ENCODE measurements around the gene TRABD2B. TPM values are rescaled to one million over a fixed set of nuclear protein-coding genes. Genes with fewer than 3 reads are reported as not detected.

The TRABD2B gene
- total and polyA plus RNA-seq, 2 experiments from 2014 or later = 1.6 to 2.0 TPM

GRCh38 chr1:47827109-47827508 is 170.1 kb downstream of the TRABD2B start:
- no peak overlapping the region for H3K4me3 ChIP-seq
- H4K20me1 ChIP-seq (replicated peaks; ENCODE audit: insufficient read depth) = no peaks in the 10 kb centered on the region; the same call in 1 of the 2 replicates
- H3F3A ChIP-seq (replicated peaks; ENCODE audit: low read depth) = no peaks in the 10 kb centered on the region
- DNase-seq (ENCODE audit: low spot score) (no peak), ATAC-seq (no peak)
- H2AFZ ChIP-seq = no peak overlapping the region
- H3K27ac ChIP-seq (ENCODE audit: low read depth) = no peak overlapping the region
- H3K36me3 ChIP-seq (ENCODE audit: insufficient read depth) = no peaks in the 10 kb centered on the region
- Mint-ChIP-seq H3K27ac (no peak overlapping the region), H3K4me3 (no peak overlapping the region), H3K4me1 (peaks cover 38% of the 10 kb centered on the region), H3K9me3 (no peaks in the 10 kb centered on the region), H3K27me3 (ENCODE audit: insufficient read depth, low read depth, poor library complexity) (peaks cover 9% of the 10 kb centered on the region), H3K36me3 (ENCODE audit: low read depth) (no peaks in the 10 kb centered on the region; the same call in 2 of the 3 replicates)
- H3K9me2 ChIP-seq (ENCODE audit: insufficient read depth) = no peaks in the 10 kb centered on the region
- H3K27me3 ChIP-seq (ENCODE audit: insufficient read depth) = no peaks in the 10 kb centered on the region
- H3K4me1 ChIP-seq (ENCODE audit: insufficient read depth) = peaks cover 13% of the 10 kb centered on the region
- no peaks in the 10 kb centered on the region for H3K79me2 ChIP-seq (replicated peaks; ENCODE audit: insufficient read depth)
- TF ChIP-seq CTCF (conservative IDR thresholded peaks at IDR 0.05; ENCODE audit: low read depth in 2 of 2) = no peak
- no peak overlapping the region for H3K4me2 ChIP-seq

GRCh38 chr1:47824716-47825115 is 172.5 kb downstream of the TRABD2B start:
- peaks cover 17% of the 10 kb centered on the region for H3K4me1 Mint-ChIP-seq
- Histone ChIP-seq H4K20me1 (replicated peaks; ENCODE audit: insufficient read depth) (no peaks in the 10 kb centered on the region; the same call in 1 of the 2 replicates), H3K4me1 (ENCODE audit: insufficient read depth) (no peaks in the 10 kb centered on the region), H3K27ac (ENCODE audit: low read depth) (no peak overlapping the region), H3K9me2 (ENCODE audit: insufficient read depth) (no peaks in the 10 kb centered on the region), H3K36me3 (ENCODE audit: insufficient read depth) (no peaks in the 10 kb centered on the region), H2AFZ (no peak overlapping the region), H3K27me3 (ENCODE audit: insufficient read depth) (no peaks in the 10 kb centered on the region), H3K4me2 (no peak overlapping the region), H3K4me3 (no peak overlapping the region), H3F3A (replicated peaks; ENCODE audit: low read depth) (no peaks in the 10 kb centered on the region), H3K79me2 (replicated peaks; ENCODE audit: insufficient read depth) (no peaks in the 10 kb centered on the region)
- no peaks in the 10 kb centered on the region for H3K9me3 Mint-ChIP-seq
- DNase-seq (ENCODE audit: low spot score) (no peak), ATAC-seq (no peak)
- no peaks in the 10 kb centered on the region; the same call in 2 of the 3 replicates for H3K36me3 Mint-ChIP-seq (ENCODE audit: low read depth)
- peaks cover under 1% of the 10 kb centered on the region for H3K27me3 Mint-ChIP-seq (ENCODE audit: insufficient read depth, low read depth, poor library complexity)
- no peak overlapping the region for H3K27ac Mint-ChIP-seq
- H3K4me3 Mint-ChIP-seq = no peak overlapping the region
- TF ChIP-seq JUNB (IDR thresholded peaks at IDR 0.05; ENCODE audit: unreplicated experiment) = no peak
- TF ChIP-seq CREB1 (CRISPR knock-in tag; IDR thresholded peaks at IDR 0.05; ENCODE audit: low read depth) = no peak
- no peak for TF ChIP-seq ZNF462 (CRISPR knock-in tag; IDR thresholded peaks at IDR 0.05)
- no peak for TF ChIP-seq NANOG (IDR thresholded peaks at IDR 0.05; ENCODE audit: borderline replicate concordance)
- TF ChIP-seq ETS1 (IDR thresholded peaks at IDR 0.05) = no peak
- no peak for TF ChIP-seq STAT1 (IDR thresholded peaks at IDR 0.05; ENCODE audit: unreplicated experiment)
- no peak for TF ChIP-seq POLR2AphosphoS5 (IDR thresholded peaks at IDR 0.05; ENCODE audit: low read depth)
- TF ChIP-seq REST (IDR thresholded peaks at IDR 0.05; ENCODE audit: unreplicated experiment) = no peak
- no peak for TF ChIP-seq ZNF331 (CRISPR knock-in tag; IDR thresholded peaks at IDR 0.05; ENCODE audit: low read depth)
